Hepatocyte (in vitro differentiated cells): ENCODE data around the gene TMEM109. TPM values are rescaled to one million over a fixed set of nuclear protein-coding genes. Genes with fewer than 3 reads are reported as not detected.

Experiments used
- DNase-seq: peaks from one replicate; pipeline ENCODE4 v3.0.0-alpha.2; 2016; ENCODE audit warnings: low spot score
- H2AFZ ChIP-seq: fragments of 200-600 bp; sonication (generic); 2 replicates; pipeline ENCODE4 v1.6.0; 2016; ENCODE audit warnings: antibody characterized with exemption, mild to moderate bottlenecking
- H3K27ac ChIP-seq: fragments of 200-600 bp; sonication (generic); 2 replicates; pipeline ENCODE4 v1.5.1; 2016; ENCODE audit warnings: mild to moderate bottlenecking
- H3K27me3 ChIP-seq: fragments of 200-600 bp; sonication (generic); 2 replicates; pipeline ENCODE4 v1.6.1; 2016
- H3K36me3 ChIP-seq: fragments of 200-600 bp; sonication (generic); replicated peaks from 2 replicates; pipeline ENCODE4 v1.5.1; 2016; ENCODE audit warnings: low read depth; ENCODE audit not compliant: insufficient read depth
- H3K4me1 ChIP-seq: fragments of 200-600 bp; sonication (generic); 2 replicates; pipeline ENCODE4 v1.5.1; 2016; ENCODE audit warnings: mild to moderate bottlenecking, moderate library complexity; ENCODE audit not compliant: insufficient read depth
- H3K4me2 ChIP-seq: fragments of 200-600 bp; sonication (generic); 2 replicates; pipeline ENCODE4 v1.6.0; 2016
- H3K4me3 ChIP-seq: fragments of 200-600 bp; sonication (generic); 2 replicates; pipeline ENCODE4 v1.5.1; 2016; ENCODE audit warnings: mild to moderate bottlenecking
- H3K79me2 ChIP-seq: fragments of 200-600 bp; sonication (generic); 2 replicates; pipeline ENCODE4 v1.6.0; 2017; ENCODE audit warnings: mild to moderate bottlenecking
- H3K9me2 ChIP-seq: fragments of 200-600 bp; sonication (generic); replicated peaks from 2 replicates; pipeline ENCODE4 v1.6.0; 2017; ENCODE audit warnings: mild to moderate bottlenecking; ENCODE audit not compliant: insufficient read depth
- H3K9me3 ChIP-seq: fragments of 200-600 bp; sonication (generic); 2 replicates; pipeline ENCODE4 v1.5.1; 2016; ENCODE audit warnings: low read depth, mild to moderate bottlenecking
- H4K20me1 ChIP-seq: fragments of 200-600 bp; sonication (generic); 2 replicates; pipeline ENCODE4 v1.6.0; 2016; ENCODE audit warnings: mild to moderate bottlenecking; ENCODE audit not compliant: insufficient read depth, poor library complexity, severe bottlenecking
- EZH2 ChIP-seq: fragments of 200-600 bp; sonication (generic); IDR thresholded peaks from 2 replicates; pipeline ENCODE4 v1.6.1; 2016; ENCODE audit warnings: antibody characterized with exemption, mild to moderate bottlenecking, borderline replicate concordance
- EZH2phosphoT487 ChIP-seq: fragments of 200-600 bp; sonication (generic); IDR thresholded peaks from one replicate; pipeline ENCODE4 v1.6.1; 2018; ENCODE audit warnings: antibody characterized with exemption, mild to moderate bottlenecking, low read depth, moderate library complexity; ENCODE audit not compliant: unreplicated experiment, severe bottlenecking
- WGBS: methylation state at CpG from one replicate; pipeline ENCODE4 v1.1.6; 2016; ENCODE audit warnings: low lambda C conversion rate; ENCODE audit errors: missing lambda C conversion rate; 5-methylcytosine and 5-hydroxymethylcytosine counted together
- polyA plus RNA-seq: library from polyadenylated mRNA; unstranded; fragments of >200 nt; fragmentation: Nextera tagmentation; extraction: Ambion mirVana; gene quantifications from 2 replicates; pipeline ENCODE4 v1.2.1, GENCODE V29; 2016
- total RNA-seq: library from RNA; depleted of rRNA; stranded (reverse); fragments of >200 nt; gene quantifications from 2 replicates; pipeline ENCODE4 v1.2.3, GENCODE V29; 2014
- TF ChIP-seq, protein P1 (sequence below): fragments of 200-600 bp; sonication (generic); IDR thresholded peaks from 2 replicates; pipeline ENCODE4 v1.5.1; 2016; ENCODE audit warnings: antibody characterized with exemption, mild to moderate bottlenecking; ENCODE audit not compliant: poor library complexity

The TMEM109 gene
- total and polyA plus RNA-seq, 2 experiments from 2014 or later: 30.0 to 86.9 TPM

GRCh38 chr11:60895687-60896086 is 18.3 kb upstream of the TMEM109 start:
- no peaks in the 10 kb centered on the region for H3K9me2 ChIP-seq
- TF ChIP-seq, protein P1, sequence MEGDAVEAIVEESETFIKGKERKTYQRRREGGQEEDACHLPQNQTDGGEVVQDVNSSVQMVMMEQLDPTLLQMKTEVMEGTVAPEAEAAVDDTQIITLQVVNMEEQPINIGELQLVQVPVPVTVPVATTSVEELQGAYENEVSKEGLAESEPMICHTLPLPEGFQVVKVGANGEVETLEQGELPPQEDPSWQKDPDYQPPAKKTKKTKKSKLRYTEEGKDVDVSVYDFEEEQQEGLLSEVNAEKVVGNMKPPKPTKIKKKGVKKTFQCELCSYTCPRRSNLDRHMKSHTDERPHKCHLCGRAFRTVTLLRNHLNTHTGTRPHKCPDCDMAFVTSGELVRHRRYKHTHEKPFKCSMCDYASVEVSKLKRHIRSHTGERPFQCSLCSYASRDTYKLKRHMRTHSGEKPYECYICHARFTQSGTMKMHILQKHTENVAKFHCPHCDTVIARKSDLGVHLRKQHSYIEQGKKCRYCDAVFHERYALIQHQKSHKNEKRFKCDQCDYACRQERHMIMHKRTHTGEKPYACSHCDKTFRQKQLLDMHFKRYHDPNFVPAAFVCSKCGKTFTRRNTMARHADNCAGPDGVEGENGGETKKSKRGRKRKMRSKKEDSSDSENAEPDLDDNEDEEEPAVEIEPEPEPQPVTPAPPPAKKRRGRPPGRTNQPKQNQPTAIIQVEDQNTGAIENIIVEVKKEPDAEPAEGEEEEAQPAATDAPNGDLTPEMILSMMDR: no peak
- TF ChIP-seq EZH2phosphoT487: no peak
- TF ChIP-seq EZH2: no peak
- no peaks in the 10 kb centered on the region for H3K79me2 ChIP-seq
- H3K27me3 ChIP-seq: no peaks in the 10 kb centered on the region
- no peaks in the 10 kb centered on the region for H3K4me1 ChIP-seq
- no peaks in the 10 kb centered on the region for H3K36me3 ChIP-seq
- no peak for DNase-seq
- no peaks in the 10 kb centered on the region for H3K9me3 ChIP-seq
- no peak overlapping the region for H3K4me2 ChIP-seq
- H3K4me3 ChIP-seq: no peak overlapping the region
- H2AFZ ChIP-seq: no peak overlapping the region
- no peaks in the 10 kb centered on the region for H4K20me1 ChIP-seq
- H3K27ac ChIP-seq: no peak overlapping the region
- WGBS: 95% methylated on average over 5 of the region's 5 CpGs

DNA sequence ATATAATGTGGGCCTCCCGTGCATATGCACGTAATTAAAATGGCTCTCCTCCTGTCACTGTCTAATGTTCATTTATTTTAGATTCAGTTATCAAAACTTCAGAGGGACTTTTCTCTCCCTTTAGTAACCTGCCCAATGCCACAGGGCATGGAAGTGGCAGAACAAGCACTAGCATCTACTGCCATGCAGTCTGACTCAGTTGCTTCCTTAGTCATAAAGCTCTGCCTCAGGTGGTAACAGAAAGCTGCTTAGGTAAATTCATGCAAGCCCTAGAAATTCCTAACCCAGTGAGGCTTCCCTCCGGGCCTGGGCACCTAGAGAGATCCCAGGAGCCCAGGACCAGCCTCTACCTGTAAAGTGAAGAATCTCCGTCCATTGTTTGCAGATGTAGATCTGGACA is 16.5 kb upstream of the TMEM109 start:
- H4K20me1 ChIP-seq: no peaks in the 10 kb centered on the region

DNA sequence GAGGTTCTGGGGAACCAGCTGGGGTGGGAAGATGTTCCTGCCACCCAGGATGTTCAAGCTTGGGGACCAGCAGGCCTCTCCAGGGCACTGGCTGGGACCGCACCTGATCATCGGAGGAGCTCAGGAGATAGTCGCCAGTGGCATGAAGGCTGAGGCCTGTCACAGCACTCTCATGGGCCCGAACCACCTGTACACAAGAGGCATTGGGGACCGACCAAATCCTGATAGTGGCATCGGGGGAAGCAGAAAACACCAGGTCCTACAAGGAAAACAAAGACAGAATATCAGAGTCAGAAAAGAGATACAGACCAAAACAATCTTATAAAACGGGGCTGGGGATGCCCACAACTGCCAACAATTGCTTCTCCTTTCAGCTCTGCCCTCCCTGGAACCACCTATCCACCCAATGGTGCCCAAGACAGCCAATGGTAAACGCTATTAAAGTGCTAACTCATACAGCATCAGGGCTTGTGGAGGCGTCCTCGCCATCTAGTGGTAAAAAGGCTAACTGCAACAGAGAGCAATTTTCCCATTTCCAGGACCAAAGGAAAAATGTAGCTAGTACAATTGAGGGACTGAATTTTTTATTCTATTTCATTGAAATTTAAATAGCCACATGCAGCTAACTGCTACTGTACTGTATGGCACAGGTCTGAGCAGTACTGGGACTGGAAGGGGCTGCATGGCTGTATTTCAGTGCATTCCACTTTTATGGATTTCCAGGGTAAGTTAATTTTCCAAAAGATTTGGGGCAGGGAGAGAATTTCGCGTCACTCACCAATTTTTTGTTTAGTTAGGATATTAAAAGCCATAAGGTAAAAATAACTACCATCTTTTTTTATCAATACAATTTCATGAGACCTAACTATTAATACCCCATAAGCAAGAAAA is 14.7 kb upstream of the TMEM109 start:
- Histone ChIP-seq H3K27me3 (no peaks in the 10 kb centered on the region), H3K36me3 (no peaks in the 10 kb centered on the region), H3K4me2 (no peak overlapping the region), H3K4me3 (no peak overlapping the region), H2AFZ (no peak overlapping the region), H3K9me3 (no peaks in the 10 kb centered on the region), H3K79me2 (peaks cover 20% of the 10 kb centered on the region), H3K27ac (no peak overlapping the region), H3K4me1 (peaks cover 2% of the 10 kb centered on the region), H4K20me1 (peaks cover 6% of the 10 kb centered on the region), H3K9me2 (no peaks in the 10 kb centered on the region)
- TF ChIP-seq EZH2phosphoT487: no peak
- TF ChIP-seq, protein P1: peak; percentile 93
- no peak for TF ChIP-seq EZH2
- WGBS: 64% methylated on average over 12 of the region's 12 CpGs
- DNase-seq: peak; percentile 60

More for the DNA sequence above, 16.5 kb upstream of the TMEM109 start:
- Histone ChIP-seq H3K4me2 (no peak overlapping the region), H3K9me3 (no peaks in the 10 kb centered on the region), H3K27ac (no peak overlapping the region), H3K9me2 (no peaks in the 10 kb centered on the region), H3K79me2 (peaks cover 2% of the 10 kb centered on the region), H2AFZ (no peak overlapping the region), H3K4me1 (no peaks in the 10 kb centered on the region), H3K36me3 (no peaks in the 10 kb centered on the region), H3K27me3 (no peaks in the 10 kb centered on the region), H3K4me3 (no peak overlapping the region)
- WGBS: 99% methylated on average over 4 of the region's 4 CpGs
- TF ChIP-seq EZH2: no peak
- TF ChIP-seq, protein P1: no peak
- no peak for TF ChIP-seq EZH2phosphoT487
- no peak for DNase-seq
